Smooth muscle cell (in vitro differentiated cells): ENCODE results near the gene DCD. TPM values are rescaled to one million over a fixed set of nuclear protein-coding genes. Genes with fewer than 3 reads are reported as not detected.

Experiments used
- DNase-seq: peaks from one replicate; lab custom pipeline; 2025; ENCODE audit not compliant: unreplicated experiment; lab: John Stamatoyannopoulos, UW
- H2AFZ ChIP-seq: fragments of 200-600 bp; sonication (generic); 2 replicates; pipeline ENCODE4 v1.6.0; 2016; ENCODE audit warnings: antibody characterized with exemption, low read depth, mild to moderate bottlenecking
- H3F3A ChIP-seq: fragments of 200-600 bp; sonication (generic); 2 replicates; pipeline ENCODE4 v1.6.0; 2017; ENCODE audit warnings: antibody characterized with exemption, low read depth
- H3K27ac ChIP-seq: fragments of 200-600 bp; sonication (generic); 2 replicates; pipeline ENCODE4 v1.5.1; 2016; ENCODE audit warnings: low read depth, mild to moderate bottlenecking
- H3K27me3 ChIP-seq: fragments of 200-600 bp; sonication (generic); 2 replicates; pipeline ENCODE4 v1.6.1; 2016; ENCODE audit warnings: low read depth, mild to moderate bottlenecking
- H3K36me3 ChIP-seq: fragments of 200-600 bp; sonication (generic); 2 replicates; pipeline ENCODE4 v1.5.1; 2016; ENCODE audit warnings: low read depth
- H3K4me1 ChIP-seq: fragments of 200-600 bp; sonication (generic); 2 replicates; pipeline ENCODE4 v1.5.1; 2016; ENCODE audit warnings: low read depth
- H3K4me2 ChIP-seq: fragments of 200-600 bp; sonication (generic); 2 replicates; pipeline ENCODE4 v1.6.0; 2016; ENCODE audit warnings: mild to moderate bottlenecking
- H3K4me3 ChIP-seq: fragments of 200-600 bp; sonication (generic); 2 replicates; pipeline ENCODE4 v1.5.1; 2016; ENCODE audit warnings: mild to moderate bottlenecking
- H3K79me2 ChIP-seq: fragments of 200-600 bp; sonication (generic); 2 replicates; pipeline ENCODE4 v1.6.0; 2016; ENCODE audit warnings: low read depth, mild to moderate bottlenecking
- H3K9ac ChIP-seq: fragments of 200-600 bp; sonication (generic); 2 replicates; pipeline ENCODE4 v1.6.0; 2016; ENCODE audit warnings: low read depth
- H3K9me3 ChIP-seq: fragments of 200-600 bp; sonication (generic); replicated peaks from 2 replicates; pipeline ENCODE4 v1.5.1; 2016; ENCODE audit warnings: low read depth
- H4K20me1 ChIP-seq: fragments of 200-600 bp; sonication (generic); 2 replicates; pipeline ENCODE4 v1.6.0; 2016; ENCODE audit warnings: low read depth
- whole genome bisulfite sequencing: methylation state at CpG from one replicate; pipeline ENCODE4 v1.1.7; 2016; ENCODE audit warnings: low lambda C conversion rate; 5-methylcytosine and 5-hydroxymethylcytosine counted together
- polyA plus RNA-seq: library from polyadenylated mRNA; unstranded; fragments of >200 nt; fragmentation: Nextera tagmentation; extraction: Ambion mirVana; gene quantifications from 2 replicates; pipeline ENCODE4 v1.2.1, GENCODE V29; 2016
- total RNA-seq: library from RNA; depleted of rRNA; stranded (reverse); fragments of >200 nt; gene quantifications from 2 replicates; pipeline ENCODE4 v1.2.3, GENCODE V29; 2014
- TF ChIP-seq, protein P1 (sequence below): fragments of 200-600 bp; sonication (generic); IDR thresholded peaks from 2 replicates; pipeline ENCODE4 v1.5.1; 2017; ENCODE audit warnings: borderline replicate concordance, mild to moderate bottlenecking, antibody characterized with exemption; ENCODE audit not compliant: insufficient read depth, poor library complexity, severe bottlenecking

Gene DCD
- total and polyA plus RNA-seq, 2 experiments from 2014 or later = not detected

DNA sequence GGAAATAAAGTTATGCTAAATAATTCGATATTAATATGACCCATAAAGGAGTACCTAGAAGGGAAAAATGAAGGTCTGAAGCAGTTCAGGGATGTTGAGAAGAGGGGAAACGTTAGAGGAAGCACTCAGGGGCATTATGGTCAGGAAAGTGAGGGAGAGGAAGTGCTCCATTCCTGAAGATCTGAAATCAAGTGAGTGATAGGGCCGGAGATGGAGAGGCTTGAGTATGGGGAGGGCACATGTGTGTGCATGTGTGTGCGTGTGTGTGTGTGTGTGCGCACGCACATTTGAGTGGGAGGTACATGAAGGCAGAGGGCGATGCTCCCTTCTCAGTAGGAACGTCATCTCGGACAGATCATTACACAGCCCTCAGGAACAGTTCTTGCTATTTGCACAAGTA is 4.9 kb upstream of the DCD start:
- WGBS = 85% methylated on average over 9 of the region's 9 CpGs

DNA sequence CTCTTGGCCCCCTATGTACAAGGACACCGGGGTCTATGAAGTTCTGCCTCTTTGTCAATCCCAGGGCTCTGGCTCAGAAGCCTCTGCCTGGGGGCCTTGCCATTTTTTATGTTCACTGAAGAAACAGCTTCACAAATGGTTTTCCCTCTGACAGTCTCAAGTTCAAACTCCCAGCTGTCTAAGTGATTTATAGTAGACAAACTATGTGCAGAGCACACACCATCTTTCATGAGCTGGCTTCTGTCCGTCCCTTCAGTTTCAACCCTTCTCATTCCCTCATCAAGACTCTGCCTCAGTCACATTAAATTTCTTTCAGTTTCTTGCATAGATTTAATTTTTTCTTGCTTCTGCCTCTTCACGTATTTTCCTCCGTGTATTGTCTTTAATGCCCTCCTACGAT is 2.7 kb upstream of the DCD start:
- no peak overlapping the region for H3K9ac ChIP-seq
- TF ChIP-seq, protein P1, sequence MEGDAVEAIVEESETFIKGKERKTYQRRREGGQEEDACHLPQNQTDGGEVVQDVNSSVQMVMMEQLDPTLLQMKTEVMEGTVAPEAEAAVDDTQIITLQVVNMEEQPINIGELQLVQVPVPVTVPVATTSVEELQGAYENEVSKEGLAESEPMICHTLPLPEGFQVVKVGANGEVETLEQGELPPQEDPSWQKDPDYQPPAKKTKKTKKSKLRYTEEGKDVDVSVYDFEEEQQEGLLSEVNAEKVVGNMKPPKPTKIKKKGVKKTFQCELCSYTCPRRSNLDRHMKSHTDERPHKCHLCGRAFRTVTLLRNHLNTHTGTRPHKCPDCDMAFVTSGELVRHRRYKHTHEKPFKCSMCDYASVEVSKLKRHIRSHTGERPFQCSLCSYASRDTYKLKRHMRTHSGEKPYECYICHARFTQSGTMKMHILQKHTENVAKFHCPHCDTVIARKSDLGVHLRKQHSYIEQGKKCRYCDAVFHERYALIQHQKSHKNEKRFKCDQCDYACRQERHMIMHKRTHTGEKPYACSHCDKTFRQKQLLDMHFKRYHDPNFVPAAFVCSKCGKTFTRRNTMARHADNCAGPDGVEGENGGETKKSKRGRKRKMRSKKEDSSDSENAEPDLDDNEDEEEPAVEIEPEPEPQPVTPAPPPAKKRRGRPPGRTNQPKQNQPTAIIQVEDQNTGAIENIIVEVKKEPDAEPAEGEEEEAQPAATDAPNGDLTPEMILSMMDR = no peak
- peaks cover 8% of the 10 kb centered on the region for H3K4me1 ChIP-seq
- no peak overlapping the region for H3K4me2 ChIP-seq
- H2AFZ ChIP-seq = no peak overlapping the region
- WGBS = 79% methylated on average over 5 of the region's 5 CpGs
- no peak overlapping the region for H3K4me3 ChIP-seq
- no peak for DNase-seq
- H3K79me2 ChIP-seq = no peaks in the 10 kb centered on the region
- H3K9me3 ChIP-seq = no peaks in the 10 kb centered on the region
- H4K20me1 ChIP-seq = no peaks in the 10 kb centered on the region
- peaks cover 16% of the 10 kb centered on the region for H3K27me3 ChIP-seq
- no peaks in the 10 kb centered on the region for H3F3A ChIP-seq
- no peaks in the 10 kb centered on the region for H3K36me3 ChIP-seq
- H3K27ac ChIP-seq = no peak overlapping the region

More for the DNA sequence above, 4.9 kb upstream of the DCD start:
- no peak for DNase-seq
- H2AFZ ChIP-seq = no peak overlapping the region
- no peaks in the 10 kb centered on the region for H4K20me1 ChIP-seq
- H3K36me3 ChIP-seq = no peaks in the 10 kb centered on the region
- TF ChIP-seq, protein P1 = no peak
- no peaks in the 10 kb centered on the region for H3K79me2 ChIP-seq
- no peak overlapping the region for H3K4me2 ChIP-seq
- no peak overlapping the region for H3K27ac ChIP-seq
- no peak overlapping the region for H3K4me3 ChIP-seq
- no peaks in the 10 kb centered on the region for H3K9me3 ChIP-seq
- H3K4me1 ChIP-seq = peaks cover 8% of the 10 kb centered on the region
- H3F3A ChIP-seq = no peaks in the 10 kb centered on the region
- H3K27me3 ChIP-seq = no peaks in the 10 kb centered on the region
- no peak overlapping the region for H3K9ac ChIP-seq

DNA sequence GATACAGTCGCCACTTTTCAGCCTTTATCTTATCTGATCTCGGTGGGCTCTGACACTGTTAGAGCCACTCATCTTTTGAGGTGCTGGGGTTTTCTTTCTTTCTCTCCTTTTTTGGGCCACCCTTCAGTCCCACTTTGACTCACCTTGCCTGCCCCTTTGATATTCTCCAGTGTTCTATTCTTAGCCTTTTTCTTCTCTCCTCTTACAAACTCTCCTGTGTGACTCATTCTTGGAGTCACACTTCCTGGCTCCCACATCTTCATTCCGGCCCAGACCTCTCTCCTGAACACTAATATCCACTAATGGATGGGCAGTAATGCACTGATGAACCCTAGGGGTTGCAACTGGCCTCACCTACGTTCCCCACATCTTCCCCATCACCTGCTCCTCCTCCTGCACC is 2.2 kb upstream of the DCD start:
- no peak overlapping the region for H2AFZ ChIP-seq
- WGBS = 63% methylated on average over 4 of the region's 4 CpGs
- H3K27ac ChIP-seq = no peak overlapping the region
- TF ChIP-seq, protein P1 = no peak
- no peak overlapping the region for H3K4me2 ChIP-seq
- H3K9ac ChIP-seq = no peak overlapping the region
- H3K4me3 ChIP-seq = no peak overlapping the region
- H3K79me2 ChIP-seq = no peaks in the 10 kb centered on the region
- no peaks in the 10 kb centered on the region for H4K20me1 ChIP-seq
- H3F3A ChIP-seq = no peaks in the 10 kb centered on the region
- H3K4me1 ChIP-seq = peaks cover 8% of the 10 kb centered on the region
- no peaks in the 10 kb centered on the region for H3K36me3 ChIP-seq
- no peak for DNase-seq
- peaks cover 21% of the 10 kb centered on the region for H3K27me3 ChIP-seq
- H3K9me3 ChIP-seq = no peaks in the 10 kb centered on the region

DNA sequence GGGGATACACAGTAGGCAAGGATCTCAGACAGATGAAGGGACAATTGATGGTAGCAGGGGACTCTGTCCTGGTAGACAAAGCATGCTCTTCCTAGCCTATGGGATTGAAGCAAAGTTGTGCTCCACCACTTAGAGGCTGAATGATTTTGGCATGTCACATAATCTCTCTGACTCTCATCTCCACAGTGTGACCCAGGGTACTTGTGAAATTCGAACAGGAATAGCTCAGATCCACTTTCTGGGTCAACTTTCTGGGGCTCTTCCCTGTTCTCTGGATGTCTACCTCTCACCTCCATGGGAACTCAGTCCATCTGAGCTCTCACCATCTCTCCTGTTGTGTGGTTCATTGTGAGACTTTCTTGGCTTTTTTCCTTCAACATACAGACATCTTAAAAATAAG is 1.7 kb upstream of the DCD start:
- no peak overlapping the region for H3K9ac ChIP-seq
- no peaks in the 10 kb centered on the region for H4K20me1 ChIP-seq
- peaks cover 26% of the 10 kb centered on the region for H3K27me3 ChIP-seq
- no peak overlapping the region for H3K4me3 ChIP-seq
- no peak overlapping the region for H2AFZ ChIP-seq
- H3K4me1 ChIP-seq = peaks cover 4% of the 10 kb centered on the region
- no peaks in the 10 kb centered on the region for H3K36me3 ChIP-seq
- DNase-seq = no peak
- TF ChIP-seq, protein P1 = no peak
- H3K9me3 ChIP-seq = no peaks in the 10 kb centered on the region
- H3K4me2 ChIP-seq = no peak overlapping the region
- H3K27ac ChIP-seq = no peak overlapping the region
- 82% methylated on average over 1 of the region's 1 CpG for WGBS
- no peaks in the 10 kb centered on the region for H3F3A ChIP-seq
- no peaks in the 10 kb centered on the region for H3K79me2 ChIP-seq
